WTC11 (cell line): ENCODE data around the gene TCN1. TPM values are rescaled to one million over a fixed set of nuclear protein-coding genes. Genes with fewer than 3 reads are reported as not detected.
"Not testable (repeated sequence)": the region's sequence is repeated elsewhere in the genome, so short reads cannot be mapped to it uniquely, and the experiment has no call there.

Experiments
- ATAC-seq: fragments of 200-7000 bp; cut with Tn5 transposase; 2 replicates; pipeline ENCODE4 v1.10.0; 2021; ENCODE audit warnings: mild to moderate bottlenecking, moderate library complexity
- CTCF ChIA-PET: fragments of 300-600 bp; sonication (Branson Sonifier 250); formaldehyde crosslinking; loops from one replicate; lab custom pipeline; 2021; ENCODE audit warnings: antibody characterized with exemption; lab: Charles Lee
- POLR2A ChIA-PET: fragments of 350-600 bp; sonication (Branson Sonifier 250); formaldehyde crosslinking; loops from one replicate; lab custom pipeline; 2021; ENCODE audit warnings: antibody characterized with exemption; lab: Charles Lee
- DNase-seq: peaks from one replicate; pipeline ENCODE4 v3.0.0; 2021; ENCODE audit warnings: low spot score
- H3K27ac Mint-ChIP-seq: 2 replicates; pipeline ENCODE4 v1.8.0; 2021; ENCODE audit warnings: mixed read lengths
- H3K27me3 Mint-ChIP-seq: 2 replicates; pipeline ENCODE4 v1.8.0; 2021; ENCODE audit warnings: low read depth, mild to moderate bottlenecking, moderate library complexity, mixed read lengths
- H3K36me3 Mint-ChIP-seq: 2 replicates; pipeline ENCODE4 v1.8.0; 2021; ENCODE audit warnings: mixed read lengths
- H3K4me1 Mint-ChIP-seq: 2 replicates; pipeline ENCODE4 v1.8.0; 2022; ENCODE audit warnings: mixed read lengths
- H3K4me3 Mint-ChIP-seq: 2 replicates; pipeline ENCODE4 v1.8.0; 2021; ENCODE audit warnings: mild to moderate bottlenecking, moderate library complexity, mixed read lengths
- H3K9me3 Mint-ChIP-seq: 2 replicates; pipeline ENCODE4 v1.8.0; 2021; ENCODE audit warnings: mixed read lengths
- CBFB ChIP-seq: sonication (generic); formaldehyde crosslinking; IDR thresholded peaks from 2 replicates; pipeline ENCODE4 v1.8.1; 2022; ENCODE audit warnings: mild to moderate bottlenecking, low read depth, missing genetic modification reagents
- ELF4 ChIP-seq: sonication (generic); formaldehyde crosslinking; IDR thresholded peaks from 2 replicates; pipeline ENCODE4 v1.8.1; 2022; ENCODE audit warnings: low read depth, mild to moderate bottlenecking, moderate library complexity, missing genetic modification reagents
- FOXJ3 ChIP-seq: sonication (generic); formaldehyde crosslinking; IDR thresholded peaks from 2 replicates; pipeline ENCODE4 v1.9.0; 2021; ENCODE audit warnings: missing genetic modification reagents, mild to moderate bottlenecking, borderline replicate concordance
- GTF2I ChIP-seq: fragments of 250-450 bp; sonication (Bioruptor Pico); conservative IDR thresholded peaks from 2 replicates; pipeline ENCODE4 v1.4.0; 2021; ENCODE audit warnings: mild to moderate bottlenecking
- JAZF1 ChIP-seq: fragments of 250-450 bp; sonication (Bioruptor Pico); IDR thresholded peaks from 2 replicates; pipeline ENCODE4 v1.9.0; 2021; ENCODE audit warnings: moderate library complexity, mild to moderate bottlenecking, inconsistent platforms
- NFATC4 ChIP-seq: fragments of 250-450 bp; sonication (Bioruptor Pico); IDR thresholded peaks from 2 replicates; pipeline ENCODE4 v1.9.0; 2021; ENCODE audit warnings: mild to moderate bottlenecking
- NR1H2 ChIP-seq: sonication (generic); formaldehyde crosslinking; IDR thresholded peaks from 2 replicates; pipeline ENCODE4 v1.9.0; 2021; ENCODE audit warnings: mild to moderate bottlenecking, moderate library complexity, missing genetic modification reagents
- NR2C2 ChIP-seq: sonication (generic); formaldehyde crosslinking; IDR thresholded peaks from 2 replicates; pipeline ENCODE4 v1.8.0; 2022; ENCODE audit warnings: mild to moderate bottlenecking, missing genetic modification reagents
- RELA ChIP-seq: sonication (generic); formaldehyde crosslinking; IDR thresholded peaks from 2 replicates; pipeline ENCODE4 v1.8.1; 2022; ENCODE audit warnings: missing genetic modification reagents, mild to moderate bottlenecking, borderline replicate concordance
- SMAD4 ChIP-seq: sonication (generic); formaldehyde crosslinking; IDR thresholded peaks from 2 replicates; pipeline ENCODE4 v1.8.0; 2022; ENCODE audit warnings: mild to moderate bottlenecking, missing genetic modification reagents
- ZNF232 ChIP-seq: sonication (generic); formaldehyde crosslinking; IDR thresholded peaks from 2 replicates; pipeline ENCODE4 v1.8.0; 2022; ENCODE audit warnings: mild to moderate bottlenecking, missing genetic modification reagents
- ZNF671 ChIP-seq: fragments of 250-450 bp; sonication (Bioruptor Pico); IDR thresholded peaks from 2 replicates; pipeline ENCODE4 v1.8.0; 2021; ENCODE audit warnings: mild to moderate bottlenecking
- total RNA-seq: library from RNA; stranded (reverse); gene quantifications from 3 replicates; pipeline ENCODE4 v1.2.3, GENCODE V29; 2021
- TF ChIP-seq, protein P1 (sequence below): sonication (generic); formaldehyde crosslinking; IDR thresholded peaks from 2 replicates; pipeline ENCODE4 v1.8.0; 2023; ENCODE audit warnings: missing genetic modification reagents, mild to moderate bottlenecking, borderline replicate concordance
- TF ChIP-seq, protein P2 (sequence below): sonication (generic); formaldehyde crosslinking; IDR thresholded peaks from 2 replicates; pipeline ENCODE4 v1.8.0; 2023; ENCODE audit warnings: missing genetic modification reagents
- TF ChIP-seq, protein P3 (sequence below): sonication (generic); formaldehyde crosslinking; IDR thresholded peaks from 2 replicates; pipeline ENCODE4 v1.8.1; 2023; ENCODE audit warnings: mild to moderate bottlenecking, missing genetic modification reagents, borderline replicate concordance
- TF ChIP-seq, protein P4 (sequence below): sonication (generic); formaldehyde crosslinking; IDR thresholded peaks from 2 replicates; pipeline ENCODE4 v1.8.0; 2022; ENCODE audit warnings: missing genetic modification reagents

TCN1 gene
- total RNA-seq, 1 experiment from 2014 or later, result not detected

DNA sequence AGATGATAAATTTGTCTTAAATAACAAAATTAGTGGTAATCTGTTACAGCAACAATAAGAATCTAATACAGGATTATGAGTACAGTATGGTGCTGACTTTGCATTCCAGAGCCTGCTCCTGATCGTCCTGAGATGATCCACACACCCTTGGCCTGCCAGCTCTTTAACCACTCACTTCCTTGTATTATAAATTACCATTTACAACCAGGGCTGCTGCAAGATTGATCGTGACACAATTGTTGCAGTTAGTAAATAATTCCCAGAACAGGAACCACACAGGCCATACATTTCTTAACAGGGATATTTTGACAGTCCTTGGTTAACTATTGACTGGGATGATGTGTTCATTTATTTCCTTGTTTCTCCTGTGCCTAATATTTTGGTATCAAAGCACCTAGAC lies 17.2 kb downstream of the TCN1 start:
- no peaks in the 10 kb centered on the region for H3K36me3 Mint-ChIP-seq
- H3K27ac Mint-ChIP-seq, result no peak overlapping the region
- H3K27me3 Mint-ChIP-seq, result no peaks in the 10 kb centered on the region
- peaks cover 6% of the 10 kb centered on the region for H3K4me1 Mint-ChIP-seq
- ATAC-seq (no peak), DNase-seq (no peak)
- no peak overlapping the region for H3K4me3 Mint-ChIP-seq
- TF ChIP-seq FOXJ3 (CRISPR knock-in tag) (no peak), SMAD4 (no peak), ZNF232 (CRISPR knock-in tag) (no peak), NR1H2 (CRISPR knock-in tag) (no peak), CBFB (CRISPR knock-in tag) (no peak), JAZF1 (no peak), NR2C2 (CRISPR knock-in tag) (no peak), NFATC4 (CRISPR knock-in tag) (no peak), ZNF671 (no peak), RELA (CRISPR knock-in tag) (no peak), GTF2I (CRISPR knock-in tag) (no peak), ELF4 (CRISPR knock-in tag) (no peak)
- TF ChIP-seq, protein P1, sequence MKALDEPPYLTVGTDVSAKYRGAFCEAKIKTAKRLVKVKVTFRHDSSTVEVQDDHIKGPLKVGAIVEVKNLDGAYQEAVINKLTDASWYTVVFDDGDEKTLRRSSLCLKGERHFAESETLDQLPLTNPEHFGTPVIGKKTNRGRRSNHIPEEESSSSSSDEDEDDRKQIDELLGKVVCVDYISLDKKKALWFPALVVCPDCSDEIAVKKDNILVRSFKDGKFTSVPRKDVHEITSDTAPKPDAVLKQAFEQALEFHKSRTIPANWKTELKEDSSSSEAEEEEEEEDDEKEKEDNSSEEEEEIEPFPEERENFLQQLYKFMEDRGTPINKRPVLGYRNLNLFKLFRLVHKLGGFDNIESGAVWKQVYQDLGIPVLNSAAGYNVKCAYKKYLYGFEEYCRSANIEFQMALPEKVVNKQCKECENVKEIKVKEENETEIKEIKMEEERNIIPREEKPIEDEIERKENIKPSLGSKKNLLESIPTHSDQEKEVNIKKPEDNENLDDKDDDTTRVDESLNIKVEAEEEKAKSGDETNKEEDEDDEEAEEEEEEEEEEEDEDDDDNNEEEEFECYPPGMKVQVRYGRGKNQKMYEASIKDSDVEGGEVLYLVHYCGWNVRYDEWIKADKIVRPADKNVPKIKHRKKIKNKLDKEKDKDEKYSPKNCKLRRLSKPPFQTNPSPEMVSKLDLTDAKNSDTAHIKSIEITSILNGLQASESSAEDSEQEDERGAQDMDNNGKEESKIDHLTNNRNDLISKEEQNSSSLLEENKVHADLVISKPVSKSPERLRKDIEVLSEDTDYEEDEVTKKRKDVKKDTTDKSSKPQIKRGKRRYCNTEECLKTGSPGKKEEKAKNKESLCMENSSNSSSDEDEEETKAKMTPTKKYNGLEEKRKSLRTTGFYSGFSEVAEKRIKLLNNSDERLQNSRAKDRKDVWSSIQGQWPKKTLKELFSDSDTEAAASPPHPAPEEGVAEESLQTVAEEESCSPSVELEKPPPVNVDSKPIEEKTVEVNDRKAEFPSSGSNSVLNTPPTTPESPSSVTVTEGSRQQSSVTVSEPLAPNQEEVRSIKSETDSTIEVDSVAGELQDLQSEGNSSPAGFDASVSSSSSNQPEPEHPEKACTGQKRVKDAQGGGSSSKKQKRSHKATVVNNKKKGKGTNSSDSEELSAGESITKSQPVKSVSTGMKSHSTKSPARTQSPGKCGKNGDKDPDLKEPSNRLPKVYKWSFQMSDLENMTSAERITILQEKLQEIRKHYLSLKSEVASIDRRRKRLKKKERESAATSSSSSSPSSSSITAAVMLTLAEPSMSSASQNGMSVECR (CRISPR knock-in tag), result no peak
- TF ChIP-seq, protein P2, sequence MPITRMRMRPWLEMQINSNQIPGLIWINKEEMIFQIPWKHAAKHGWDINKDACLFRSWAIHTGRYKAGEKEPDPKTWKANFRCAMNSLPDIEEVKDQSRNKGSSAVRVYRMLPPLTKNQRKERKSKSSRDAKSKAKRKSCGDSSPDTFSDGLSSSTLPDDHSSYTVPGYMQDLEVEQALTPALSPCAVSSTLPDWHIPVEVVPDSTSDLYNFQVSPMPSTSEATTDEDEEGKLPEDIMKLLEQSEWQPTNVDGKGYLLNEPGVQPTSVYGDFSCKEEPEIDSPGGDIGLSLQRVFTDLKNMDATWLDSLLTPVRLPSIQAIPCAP, result no peak
- TF ChIP-seq, protein P3, sequence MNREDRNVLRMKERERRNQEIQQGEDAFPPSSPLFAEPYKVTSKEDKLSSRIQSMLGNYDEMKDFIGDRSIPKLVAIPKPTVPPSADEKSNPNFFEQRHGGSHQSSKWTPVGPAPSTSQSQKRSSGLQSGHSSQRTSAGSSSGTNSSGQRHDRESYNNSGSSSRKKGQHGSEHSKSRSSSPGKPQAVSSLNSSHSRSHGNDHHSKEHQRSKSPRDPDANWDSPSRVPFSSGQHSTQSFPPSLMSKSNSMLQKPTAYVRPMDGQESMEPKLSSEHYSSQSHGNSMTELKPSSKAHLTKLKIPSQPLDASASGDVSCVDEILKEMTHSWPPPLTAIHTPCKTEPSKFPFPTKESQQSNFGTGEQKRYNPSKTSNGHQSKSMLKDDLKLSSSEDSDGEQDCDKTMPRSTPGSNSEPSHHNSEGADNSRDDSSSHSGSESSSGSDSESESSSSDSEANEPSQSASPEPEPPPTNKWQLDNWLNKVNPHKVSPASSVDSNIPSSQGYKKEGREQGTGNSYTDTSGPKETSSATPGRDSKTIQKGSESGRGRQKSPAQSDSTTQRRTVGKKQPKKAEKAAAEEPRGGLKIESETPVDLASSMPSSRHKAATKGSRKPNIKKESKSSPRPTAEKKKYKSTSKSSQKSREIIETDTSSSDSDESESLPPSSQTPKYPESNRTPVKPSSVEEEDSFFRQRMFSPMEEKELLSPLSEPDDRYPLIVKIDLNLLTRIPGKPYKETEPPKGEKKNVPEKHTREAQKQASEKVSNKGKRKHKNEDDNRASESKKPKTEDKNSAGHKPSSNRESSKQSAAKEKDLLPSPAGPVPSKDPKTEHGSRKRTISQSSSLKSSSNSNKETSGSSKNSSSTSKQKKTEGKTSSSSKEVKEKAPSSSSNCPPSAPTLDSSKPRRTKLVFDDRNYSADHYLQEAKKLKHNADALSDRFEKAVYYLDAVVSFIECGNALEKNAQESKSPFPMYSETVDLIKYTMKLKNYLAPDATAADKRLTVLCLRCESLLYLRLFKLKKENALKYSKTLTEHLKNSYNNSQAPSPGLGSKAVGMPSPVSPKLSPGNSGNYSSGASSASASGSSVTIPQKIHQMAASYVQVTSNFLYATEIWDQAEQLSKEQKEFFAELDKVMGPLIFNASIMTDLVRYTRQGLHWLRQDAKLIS (CRISPR knock-in tag), result no peak
- TF ChIP-seq, protein P4, sequence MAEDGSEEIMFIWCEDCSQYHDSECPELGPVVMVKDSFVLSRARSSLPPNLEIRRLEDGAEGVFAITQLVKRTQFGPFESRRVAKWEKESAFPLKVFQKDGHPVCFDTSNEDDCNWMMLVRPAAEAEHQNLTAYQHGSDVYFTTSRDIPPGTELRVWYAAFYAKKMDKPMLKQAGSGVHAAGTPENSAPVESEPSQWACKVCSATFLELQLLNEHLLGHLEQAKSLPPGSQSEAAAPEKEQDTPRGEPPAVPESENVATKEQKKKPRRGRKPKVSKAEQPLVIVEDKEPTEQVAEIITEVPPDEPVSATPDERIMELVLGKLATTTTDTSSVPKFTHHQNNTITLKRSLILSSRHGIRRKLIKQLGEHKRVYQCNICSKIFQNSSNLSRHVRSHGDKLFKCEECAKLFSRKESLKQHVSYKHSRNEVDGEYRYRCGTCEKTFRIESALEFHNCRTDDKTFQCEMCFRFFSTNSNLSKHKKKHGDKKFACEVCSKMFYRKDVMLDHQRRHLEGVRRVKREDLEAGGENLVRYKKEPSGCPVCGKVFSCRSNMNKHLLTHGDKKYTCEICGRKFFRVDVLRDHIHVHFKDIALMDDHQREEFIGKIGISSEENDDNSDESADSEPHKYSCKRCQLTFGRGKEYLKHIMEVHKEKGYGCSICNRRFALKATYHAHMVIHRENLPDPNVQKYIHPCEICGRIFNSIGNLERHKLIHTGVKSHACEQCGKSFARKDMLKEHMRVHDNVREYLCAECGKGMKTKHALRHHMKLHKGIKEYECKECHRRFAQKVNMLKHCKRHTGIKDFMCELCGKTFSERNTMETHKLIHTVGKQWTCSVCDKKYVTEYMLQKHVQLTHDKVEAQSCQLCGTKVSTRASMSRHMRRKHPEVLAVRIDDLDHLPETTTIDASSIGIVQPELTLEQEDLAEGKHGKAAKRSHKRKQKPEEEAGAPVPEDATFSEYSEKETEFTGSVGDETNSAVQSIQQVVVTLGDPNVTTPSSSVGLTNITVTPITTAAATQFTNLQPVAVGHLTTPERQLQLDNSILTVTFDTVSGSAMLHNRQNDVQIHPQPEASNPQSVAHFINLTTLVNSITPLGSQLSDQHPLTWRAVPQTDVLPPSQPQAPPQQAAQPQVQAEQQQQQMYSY (CRISPR knock-in tag), result no peak
- peaks cover 7% of the 10 kb centered on the region for H3K9me3 Mint-ChIP-seq
- ChIA-PET CTCF (no interaction called here), POLR2A (no interaction called here)

DNA sequence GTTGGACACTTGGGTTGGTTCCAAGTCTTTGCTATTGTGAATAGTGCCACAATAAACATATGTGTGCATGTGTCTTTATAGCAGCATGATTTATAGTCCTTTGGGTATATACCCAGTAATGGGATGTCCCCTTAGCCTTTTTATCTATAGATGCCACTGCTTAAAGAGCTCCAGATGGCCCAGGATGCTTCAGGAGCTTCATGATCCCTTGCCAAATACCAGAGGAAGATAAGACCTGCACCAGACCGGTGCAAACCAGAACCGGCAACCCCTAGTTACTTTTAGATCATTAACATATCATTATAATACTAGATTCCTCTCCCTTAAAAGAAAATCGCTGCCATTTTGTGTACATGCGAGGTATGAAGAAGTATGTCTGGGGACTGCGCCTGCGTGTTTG lies 17.8 kb downstream of the TCN1 start:
- ATAC-seq, H3K27ac Mint-ChIP-seq, H3K27me3 Mint-ChIP-seq, H3K4me3 Mint-ChIP-seq, DNase-seq, H3K36me3 Mint-ChIP-seq, H3K4me1 Mint-ChIP-seq, POLR2A ChIA-PET, H3K9me3 Mint-ChIP-seq: not testable (repeated sequence)
- CTCF ChIA-PET, result interaction anchor here (0.5 to 0.6 kb wide), 2 partner anchors 33 to 1507 kb away, joined by 3 read pairs; no protein-coding TSS in a partner anchor
